ENCODE results near the gene BTBD2. TPM values are rescaled to one million over a fixed set of nuclear protein-coding genes. Genes with fewer than 3 reads are reported as not detected.

Gene BTBD2
- total and polyA plus RNA-seq, 2 donors (not counting 1 experiment from before 2014, with no cell fraction given) = 75.2 to 85.6 TPM

GRCh38 chr19:1952635-1953034 lies 62.9 kb downstream of the BTBD2 start:
- H3K9ac ChIP-seq (ENCODE audit: low read length) = no peak overlapping the region
- no peak overlapping the region for H2AFZ ChIP-seq (ENCODE audit: insufficient read depth, low read depth, low read length, poor library complexity, severe bottlenecking)
- 97% methylated on average over 21 of the region's 21 CpGs for WGBS (ENCODE audit: insufficient coverage)
- intact Hi-C loops (cut with micrococcal nuclease) = no loop called here
- no peak overlapping the region for H3K27ac ChIP-seq (ENCODE audit: low read length in 2 of 2)
- ChIA-PET CTCF (no interaction called here), POLR2A (interaction anchor here (0.5 to 0.7 kb wide), 3 partner anchors 83 to 432 kb away, joined by 3 to 4 read pairs (median 4); no protein-coding TSS in a partner anchor)
- Mint-ChIP-seq H3K27ac (no peak overlapping the region), H3K9me3 (ENCODE audit: insufficient read depth) (no peaks in the 10 kb centered on the region), H3K27me3 (no peaks in the 10 kb centered on the region), H3K4me3 (no peak overlapping the region), H3K4me1 (peaks cover 27% of the 10 kb centered on the region)
- no peak overlapping the region for H3K4me2 ChIP-seq (replicated peaks; ENCODE audit: low read depth, low read length, poor library complexity, severe bottlenecking)
- H3K36me3 ChIP-seq (replicated peaks in 1 of 2; ENCODE audit: control extremely low read depth in 1 of 2, control insufficient read depth in 1 of 2, extremely low read depth in 1 of 2, insufficient read depth in 2 of 2, low read length in 1 of 2) = peaks cover 1 to 42% of the 10 kb centered on the region in 2 experiments
- ATAC-seq (ENCODE audit: low read depth) = no peak
- H4K20me1 ChIP-seq (ENCODE audit: control insufficient read depth, insufficient read depth, low read length, poor library complexity, severe bottlenecking) = peaks cover 98% of the 10 kb centered on the region
- DNase-seq = no peak
- H3K9me3 ChIP-seq (ENCODE audit: control extremely low read depth in 1 of 3, control insufficient read depth in 2 of 3, insufficient read depth in 1 of 3, low read length in 2 of 3) = no peaks in the 10 kb centered on the region
- H3K79me2 ChIP-seq (ENCODE audit: control insufficient read depth, insufficient read depth, low read length) = peaks cover 100% of the 10 kb centered on the region
- H3K4me3 ChIP-seq (ENCODE audit: control extremely low read depth in 1 of 5, extremely low read depth in 1 of 5, insufficient read depth in 1 of 5, low read depth in 2 of 5, low read length in 4 of 5) = no peak overlapping the region
- no peaks in the 10 kb centered on the region for H3K27me3 ChIP-seq (replicated peaks in 1 of 4; ENCODE audit: control extremely low read depth in 1 of 4, control insufficient read depth in 3 of 4, insufficient read depth in 4 of 4, low read length in 3 of 4)
- TF ChIP-seq, protein P1, sequence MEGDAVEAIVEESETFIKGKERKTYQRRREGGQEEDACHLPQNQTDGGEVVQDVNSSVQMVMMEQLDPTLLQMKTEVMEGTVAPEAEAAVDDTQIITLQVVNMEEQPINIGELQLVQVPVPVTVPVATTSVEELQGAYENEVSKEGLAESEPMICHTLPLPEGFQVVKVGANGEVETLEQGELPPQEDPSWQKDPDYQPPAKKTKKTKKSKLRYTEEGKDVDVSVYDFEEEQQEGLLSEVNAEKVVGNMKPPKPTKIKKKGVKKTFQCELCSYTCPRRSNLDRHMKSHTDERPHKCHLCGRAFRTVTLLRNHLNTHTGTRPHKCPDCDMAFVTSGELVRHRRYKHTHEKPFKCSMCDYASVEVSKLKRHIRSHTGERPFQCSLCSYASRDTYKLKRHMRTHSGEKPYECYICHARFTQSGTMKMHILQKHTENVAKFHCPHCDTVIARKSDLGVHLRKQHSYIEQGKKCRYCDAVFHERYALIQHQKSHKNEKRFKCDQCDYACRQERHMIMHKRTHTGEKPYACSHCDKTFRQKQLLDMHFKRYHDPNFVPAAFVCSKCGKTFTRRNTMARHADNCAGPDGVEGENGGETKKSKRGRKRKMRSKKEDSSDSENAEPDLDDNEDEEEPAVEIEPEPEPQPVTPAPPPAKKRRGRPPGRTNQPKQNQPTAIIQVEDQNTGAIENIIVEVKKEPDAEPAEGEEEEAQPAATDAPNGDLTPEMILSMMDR (IDR thresholded peaks at IDR 0.05) = no peak
- TF ChIP-seq EZH2 (IDR thresholded peaks at IDR 0.05; ENCODE audit: borderline replicate concordance, insufficient read depth, low read depth, low read length, poor library complexity, severe bottlenecking) = no peak
- H3K4me1 ChIP-seq (ENCODE audit: control insufficient read depth in 2 of 2, insufficient read depth in 2 of 2, low read length in 2 of 2) = no peaks in the 10 kb centered on the region

DNA sequence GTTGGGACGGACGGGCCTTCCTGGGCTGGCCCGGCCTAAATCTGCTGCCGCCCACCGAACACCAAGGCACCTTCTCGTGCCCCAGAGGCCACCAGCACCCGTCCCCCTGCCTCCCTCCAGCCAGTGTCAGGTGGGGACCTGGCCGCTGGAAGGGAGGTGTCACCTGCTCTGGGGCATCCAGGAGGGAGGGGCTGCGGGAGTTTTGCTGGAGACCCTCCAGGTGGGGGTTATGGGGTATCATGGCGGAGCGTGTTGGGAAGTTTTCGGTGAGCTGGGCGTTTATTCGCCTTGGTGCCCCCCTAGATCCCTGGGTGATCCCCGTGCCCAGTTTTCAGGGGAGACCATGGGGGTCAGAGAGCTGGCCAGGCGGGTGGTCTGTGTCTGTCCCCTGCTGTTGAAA lies 64.9 kb downstream of the BTBD2 start:
- Histone ChIP-seq H3K9ac (ENCODE audit: low read length) (no peak overlapping the region), H3K36me3 (replicated peaks in 1 of 2; ENCODE audit: control extremely low read depth in 1 of 2, control insufficient read depth in 1 of 2, extremely low read depth in 1 of 2, insufficient read depth in 2 of 2, low read length in 1 of 2) (peaks cover 1 to 43% of the 10 kb centered on the region in 2 experiments), H4K20me1 (ENCODE audit: control insufficient read depth, insufficient read depth, low read length, poor library complexity, severe bottlenecking) (peaks cover 94% of the 10 kb centered on the region), H3K79me2 (ENCODE audit: control insufficient read depth, insufficient read depth, low read length) (peaks cover 97% of the 10 kb centered on the region), H3K27ac (ENCODE audit: low read length in 2 of 2) (no peak overlapping the region), H3K4me1 (ENCODE audit: control insufficient read depth in 2 of 2, insufficient read depth in 2 of 2, low read length in 2 of 2) (peaks cover 0 to 4% of the 10 kb centered on the region in 2 donors), H2AFZ (ENCODE audit: insufficient read depth, low read depth, low read length, poor library complexity, severe bottlenecking) (no peak overlapping the region), H3K27me3 (replicated peaks in 1 of 4; ENCODE audit: control extremely low read depth in 1 of 4, control insufficient read depth in 3 of 4, insufficient read depth in 4 of 4, low read length in 3 of 4) (no peaks in the 10 kb centered on the region), H3K4me2 (replicated peaks; ENCODE audit: low read depth, low read length, poor library complexity, severe bottlenecking) (no peak overlapping the region), H3K9me3 (ENCODE audit: control extremely low read depth in 1 of 3, control insufficient read depth in 2 of 3, insufficient read depth in 1 of 3, low read length in 2 of 3) (no peaks in the 10 kb centered on the region), H3K4me3 (ENCODE audit: control extremely low read depth in 1 of 5, extremely low read depth in 1 of 5, insufficient read depth in 1 of 5, low read depth in 2 of 5, low read length in 4 of 5) (no peak overlapping the region)
- no peak for ATAC-seq (ENCODE audit: low read depth)
- H3K27ac Mint-ChIP-seq = no peak overlapping the region
- H3K4me3 Mint-ChIP-seq = no peak overlapping the region
- TF ChIP-seq, protein P1 (IDR thresholded peaks at IDR 0.05) = no peak
- TF ChIP-seq EZH2 (IDR thresholded peaks at IDR 0.05; ENCODE audit: borderline replicate concordance, insufficient read depth, low read depth, low read length, poor library complexity, severe bottlenecking) = no peak
- DNase-seq = no peak
- intact Hi-C loops (cut with micrococcal nuclease) = no loop called here
- H3K4me1 Mint-ChIP-seq = peaks cover 32% of the 10 kb centered on the region
- ChIA-PET CTCF (no interaction called here), POLR2A (no interaction called here)
- H3K27me3 Mint-ChIP-seq = no peaks in the 10 kb centered on the region
- no peaks in the 10 kb centered on the region for H3K9me3 Mint-ChIP-seq (ENCODE audit: insufficient read depth)
- 98% methylated on average over 16 of the region's 16 CpGs for WGBS (ENCODE audit: insufficient coverage)

Data from B cell (primary cell).